ENCODE measurements around the gene USB1.
"Not testable (repeated sequence)": the region's sequence is repeated elsewhere in the genome, so short reads cannot be mapped to it uniquely, and the experiment has no call there.

- not testable (repeated sequence) for TF ChIP-seq CTCF, POLR2A (IDR thresholded peaks at IDR 0.05)
Measured at GRCh38 chr16:58004736-58005135, 3.5 kb downstream of the USB1 start.

Data from thyroid gland (tissue), 4 donors.